Ascending aorta (tissue), 2 donors: ENCODE measurements around the gene MGAT5. TPM values are rescaled to one million over a fixed set of nuclear protein-coding genes. Genes with fewer than 3 reads are reported as not detected.

Experiments
- DNase-seq, 2 donors: peaks; one replicate each; pipeline ENCODE4 v3.0.0-alpha.2; 2019; ENCODE audit warnings: low spot score in 2 of 2
- H3K27ac ChIP-seq, 2 donors: fragments of 200-600 bp; sonication (generic); one replicate each; pipeline ENCODE4 v1.5.1; 2016 to 2017; ENCODE audit warnings: mild to moderate bottlenecking in 1 of 2
- H3K27me3 ChIP-seq: fragments of 200-600 bp; sonication (generic); one replicate; pipeline ENCODE4 v1.5.1; 2017
- H3K36me3 ChIP-seq, 2 donors: fragments of 200-600 bp; sonication (generic); one replicate each; pipeline ENCODE4 v1.5.1; 2016
- H3K4me1 ChIP-seq, 2 donors: fragments of 200-600 bp; sonication (generic); one replicate each; pipeline ENCODE4 v1.5.1; 2016 to 2017; ENCODE audit warnings: mild to moderate bottlenecking in 1 of 2
- H3K4me3 ChIP-seq, 2 donors: fragments of 200-600 bp; sonication (generic); one replicate each; pipeline ENCODE4 v1.5.1; 2016 to 2017; ENCODE audit warnings: mild to moderate bottlenecking in 1 of 2
- H3K9me3 ChIP-seq, 2 donors: fragments of 200-600 bp; sonication (generic); one replicate each; pipeline ENCODE4 v1.5.1; 2016
- CTCF ChIP-seq, 3 experiments: fragments of 200-600 bp in 2 of 3; fragments of 450-650 bp in 1 of 3; sonication (generic) in 2 of 3; IDR thresholded peaks; one replicate each; pipeline ENCODE4 v1.5.1; 2016 to 2019; ENCODE audit warnings: antibody characterized with exemption in 3 of 3, mild to moderate bottlenecking in 1 of 3, moderate library complexity in 1 of 3
- intact Hi-C: fragments of 100-400 bp; cut with DNase I; formaldehyde crosslinking; loops from one replicate; pipeline ENCODE4 v1.15.1; 2023
- total RNA-seq: library from RNA; depleted of rRNA; stranded (reverse); fragments of >200 nt; gene quantifications from one replicate; pipeline ENCODE4 v1.1.0, GENCODE V29; 2016

MGAT5 gene
- total RNA-seq, 1 donor from 2014 or later: 15.4 TPM

GRCh38 chr2:134462791-134463698 lies 209.2 kb downstream of the MGAT5 start:
- DNase-seq: no peak

GRCh38 chr2:134463699-134464022 lies 209.8 kb downstream of the MGAT5 start:
- H3K27me3 ChIP-seq: no peaks in the 10 kb centered on the region
- no peak overlapping the region for H3K27ac ChIP-seq
- DNase-seq: no peak
- H3K4me3 ChIP-seq: no peak overlapping the region
- no peaks in the 10 kb centered on the region for H3K36me3 ChIP-seq
- H3K4me1 ChIP-seq: no peaks in the 10 kb centered on the region
- no peaks in the 10 kb centered on the region for H3K9me3 ChIP-seq
- no peak for TF ChIP-seq CTCF (IDR thresholded peaks at IDR 0.05)
- intact Hi-C loops: no loop called here

More at GRCh38 chr2:134462791-134463698, 209.2 kb downstream of the MGAT5 start:
- no peaks in the 10 kb centered on the region for H3K27me3 ChIP-seq
- no peak overlapping the region for H3K27ac ChIP-seq
- H3K9me3 ChIP-seq: no peaks in the 10 kb centered on the region
- H3K4me3 ChIP-seq: no peak overlapping the region
- TF ChIP-seq CTCF (IDR thresholded peaks at IDR 0.05): no peak
- H3K36me3 ChIP-seq: no peaks in the 10 kb centered on the region
- no peaks in the 10 kb centered on the region for H3K4me1 ChIP-seq
- intact Hi-C loops: no loop called here

GRCh38 chr2:134465228-134466105 lies 211.6 kb downstream of the MGAT5 start:
- no peak for DNase-seq
- intact Hi-C loops: no loop called here
- no peaks in the 10 kb centered on the region for H3K27me3 ChIP-seq
- H3K36me3 ChIP-seq: no peaks in the 10 kb centered on the region
- no peaks in the 10 kb centered on the region for H3K9me3 ChIP-seq
- no peaks in the 10 kb centered on the region for H3K4me1 ChIP-seq
- no peak overlapping the region for H3K27ac ChIP-seq
- H3K4me3 ChIP-seq: no peak overlapping the region
- TF ChIP-seq CTCF (IDR thresholded peaks at IDR 0.05): no peak

DNA sequence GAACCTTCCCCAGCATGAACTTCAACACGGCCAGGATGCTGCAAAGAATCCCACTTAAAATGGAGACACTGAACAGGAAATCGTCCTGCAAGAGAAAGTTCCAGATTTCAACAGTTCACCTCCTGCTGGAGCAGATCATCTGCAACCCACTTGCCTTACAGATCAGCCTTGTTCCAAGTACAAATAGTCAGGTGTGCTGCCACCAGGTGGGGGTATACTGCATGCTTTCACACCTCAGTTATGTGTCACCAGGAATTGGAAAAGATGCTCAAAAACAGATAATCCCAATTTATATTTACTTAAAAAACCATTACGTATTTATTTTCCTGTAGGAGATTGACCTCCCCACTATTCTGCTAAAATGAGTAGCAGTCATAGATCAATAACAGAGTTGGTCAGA lies 212.3 kb downstream of the MGAT5 start:
- H3K4me3 ChIP-seq: no peak overlapping the region

GRCh38 chr2:134468164-134468563 lies 214.3 kb downstream of the MGAT5 start:
- Histone ChIP-seq H3K4me1 (no peaks in the 10 kb centered on the region), H3K27me3 (no peaks in the 10 kb centered on the region), H3K9me3 (no peaks in the 10 kb centered on the region), H3K4me3 (no peak overlapping the region), H3K36me3 (no peaks in the 10 kb centered on the region), H3K27ac (no peak overlapping the region)
- no peak for TF ChIP-seq CTCF (IDR thresholded peaks at IDR 0.05)
- no peak for DNase-seq
- intact Hi-C loops: no loop called here

More for the DNA sequence above, 212.3 kb downstream of the MGAT5 start:
- no peak for TF ChIP-seq CTCF (IDR thresholded peaks at IDR 0.05)
- Histone ChIP-seq H3K9me3 (no peaks in the 10 kb centered on the region), H3K27ac (no peak overlapping the region), H3K4me1 (no peaks in the 10 kb centered on the region), H3K27me3 (no peaks in the 10 kb centered on the region), H3K36me3 (no peaks in the 10 kb centered on the region)
- DNase-seq: no peak
- intact Hi-C loops: no loop called here
